ENCODE measurements around the gene ELOVL5.
A peak's percentile ranks its signal among the peaks of the same experiment; 100 is the strongest.

Gene ELOVL5

GRCh38 chr6:53258076-53258773, 90.5 kb downstream of the ELOVL5 start:
- peak overlapping the region; percentile 83 for H3K27ac ChIP-seq

GRCh38 chr6:53257533-53257932, 91.2 kb downstream of the ELOVL5 start:
- no peak for TF ChIP-seq CTCF (IDR thresholded peaks at IDR 0.05)
- no peaks in the 10 kb centered on the region for H3K27me3 ChIP-seq
- H3K9me3 ChIP-seq: no peaks in the 10 kb centered on the region
- no peak overlapping the region for H3K4me3 ChIP-seq (ENCODE audit: low read depth in 1 of 2, low read length in 1 of 2)
- peaks cover 34% of the 10 kb centered on the region for H3K36me3 ChIP-seq
- H3K4me1 ChIP-seq (ENCODE audit: control insufficient read depth in 1 of 2, insufficient read depth in 1 of 2, low read depth in 1 of 2, low read length in 1 of 2): peaks cover 11 to 24% of the 10 kb centered on the region in 2 experiments
- H3K27ac ChIP-seq: peak overlapping the region; percentile 83

More at GRCh38 chr6:53258076-53258773, 90.5 kb downstream of the ELOVL5 start:
- no peak for TF ChIP-seq CTCF (IDR thresholded peaks at IDR 0.05)
- H3K9me3 ChIP-seq: no peaks in the 10 kb centered on the region
- H3K27me3 ChIP-seq: no peaks in the 10 kb centered on the region
- H3K4me3 ChIP-seq (ENCODE audit: low read depth in 1 of 2, low read length in 1 of 2): no peak overlapping the region
- peaks cover 39% of the 10 kb centered on the region for H3K36me3 ChIP-seq
- peaks cover 11 to 24% of the 10 kb centered on the region in 2 experiments for H3K4me1 ChIP-seq (ENCODE audit: control insufficient read depth in 1 of 2, insufficient read depth in 1 of 2, low read depth in 1 of 2, low read length in 1 of 2)

GRCh38 chr6:53257001-53257400, 91.7 kb downstream of the ELOVL5 start:
- Histone ChIP-seq H3K27me3 (no peaks in the 10 kb centered on the region), H3K27ac (peak overlapping the region; percentile 83), H3K36me3 (peaks cover 30% of the 10 kb centered on the region), H3K9me3 (no peaks in the 10 kb centered on the region), H3K4me1 (ENCODE audit: control insufficient read depth in 1 of 2, insufficient read depth in 1 of 2, low read depth in 1 of 2, low read length in 1 of 2) (peaks cover 11 to 24% of the 10 kb centered on the region in 2 experiments), H3K4me3 (ENCODE audit: low read depth in 1 of 2, low read length in 1 of 2) (no peak overlapping the region)
- no peak for TF ChIP-seq CTCF (IDR thresholded peaks at IDR 0.05)

GRCh38 chr6:53252177-53252692, 96.5 kb downstream of the ELOVL5 start:
- H3K27ac ChIP-seq: peak overlapping the region; percentile 45
- no peaks in the 10 kb centered on the region for H3K9me3 ChIP-seq
- no peak for TF ChIP-seq CTCF (IDR thresholded peaks at IDR 0.05)
- no peaks in the 10 kb centered on the region for H3K27me3 ChIP-seq
- no peaks in the 10 kb centered on the region for H3K36me3 ChIP-seq
- H3K4me3 ChIP-seq (ENCODE audit: low read depth in 1 of 2, low read length in 1 of 2): no peak overlapping the region
- H3K4me1 ChIP-seq (ENCODE audit: control insufficient read depth in 1 of 2, insufficient read depth in 1 of 2, low read depth in 1 of 2, low read length in 1 of 2): peaks cover 3 to 18% of the 10 kb centered on the region in 2 experiments

GRCh38 chr6:53251033-53251672, 97.6 kb downstream of the ELOVL5 start:
- no peaks in the 10 kb centered on the region for H3K9me3 ChIP-seq
- peak overlapping the region; percentile 45 for H3K27ac ChIP-seq
- no peak overlapping the region for H3K4me3 ChIP-seq (ENCODE audit: low read depth in 1 of 2, low read length in 1 of 2)
- no peaks in the 10 kb centered on the region for H3K36me3 ChIP-seq
- no peak for TF ChIP-seq CTCF (IDR thresholded peaks at IDR 0.05)
- H3K27me3 ChIP-seq: no peaks in the 10 kb centered on the region
- H3K4me1 ChIP-seq (ENCODE audit: control insufficient read depth in 1 of 2, insufficient read depth in 1 of 2, low read depth in 1 of 2, low read length in 1 of 2): peaks cover 14 to 29% of the 10 kb centered on the region in 2 experiments
